HG02884 (cell line): ENCODE measurements around the gene JUP.
"Not testable (repeated sequence)": the region's sequence is repeated elsewhere in the genome, so short reads cannot be mapped to it uniquely, and the experiment has no call there.

ENCODE experiments used
- ATAC-seq: cut with Tn5 transposase; IDR thresholded peaks from one replicate; pipeline ENCODE4 v1.9.1; 2021; ENCODE audit warnings: mild to moderate bottlenecking, moderate library complexity; ENCODE audit not compliant: unreplicated experiment

Gene JUP

DNA sequence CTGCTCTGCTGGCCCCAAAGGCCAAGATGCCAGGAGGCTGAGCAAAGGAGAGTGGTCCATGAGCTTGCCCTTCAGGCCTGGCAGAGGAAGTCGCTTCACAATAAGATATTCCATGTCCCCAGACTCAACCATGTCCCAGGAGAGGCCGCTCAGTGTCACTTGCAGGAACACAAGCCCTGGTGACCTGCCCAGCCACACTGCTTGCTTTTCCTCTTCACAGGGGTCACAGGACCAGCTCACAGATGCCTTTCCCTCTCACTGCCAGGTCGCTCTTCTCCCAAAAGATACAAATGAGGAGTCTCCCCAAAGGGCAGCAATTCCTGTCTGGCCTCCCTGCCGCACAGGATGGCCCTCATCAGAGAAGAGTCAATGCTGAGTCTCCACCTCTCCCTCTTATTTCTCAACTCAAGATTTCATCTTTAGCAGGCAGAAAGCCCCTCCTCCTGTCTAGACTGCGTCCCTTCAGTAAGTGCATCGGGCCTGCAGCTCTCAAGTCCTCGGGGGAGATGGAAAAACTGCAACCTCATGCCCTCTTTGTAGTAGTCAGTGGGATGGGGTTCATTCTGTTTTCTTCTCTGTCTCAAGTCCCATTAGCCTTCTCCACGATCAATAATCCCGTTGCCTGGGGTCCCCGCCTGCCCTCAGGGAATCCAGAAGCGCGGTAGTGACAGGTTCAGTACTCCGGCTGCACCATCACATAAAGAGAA is 5.0 kb downstream of the JUP start:
- ATAC-seq, result no peak

DNA sequence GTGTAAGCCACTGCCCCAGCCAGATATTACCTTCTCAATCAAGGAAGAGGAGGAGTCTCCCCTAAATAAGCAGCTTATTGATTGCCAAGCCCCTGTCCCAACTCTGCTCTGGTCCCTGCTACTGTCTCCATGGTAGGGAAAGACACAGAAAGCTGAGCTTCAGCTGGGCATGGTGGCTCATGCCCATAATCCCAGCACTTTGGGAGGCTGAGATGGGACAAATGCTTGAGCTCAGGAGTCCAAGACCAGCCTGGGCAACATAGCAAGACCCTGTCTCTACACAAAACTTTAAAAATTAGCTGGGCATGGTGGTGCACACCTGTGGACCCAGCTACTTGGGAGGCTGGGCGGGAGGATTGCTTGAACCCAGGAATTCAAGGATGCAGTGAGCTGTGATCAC is 6.6 kb downstream of the JUP start:
- ATAC-seq, result no peak

DNA sequence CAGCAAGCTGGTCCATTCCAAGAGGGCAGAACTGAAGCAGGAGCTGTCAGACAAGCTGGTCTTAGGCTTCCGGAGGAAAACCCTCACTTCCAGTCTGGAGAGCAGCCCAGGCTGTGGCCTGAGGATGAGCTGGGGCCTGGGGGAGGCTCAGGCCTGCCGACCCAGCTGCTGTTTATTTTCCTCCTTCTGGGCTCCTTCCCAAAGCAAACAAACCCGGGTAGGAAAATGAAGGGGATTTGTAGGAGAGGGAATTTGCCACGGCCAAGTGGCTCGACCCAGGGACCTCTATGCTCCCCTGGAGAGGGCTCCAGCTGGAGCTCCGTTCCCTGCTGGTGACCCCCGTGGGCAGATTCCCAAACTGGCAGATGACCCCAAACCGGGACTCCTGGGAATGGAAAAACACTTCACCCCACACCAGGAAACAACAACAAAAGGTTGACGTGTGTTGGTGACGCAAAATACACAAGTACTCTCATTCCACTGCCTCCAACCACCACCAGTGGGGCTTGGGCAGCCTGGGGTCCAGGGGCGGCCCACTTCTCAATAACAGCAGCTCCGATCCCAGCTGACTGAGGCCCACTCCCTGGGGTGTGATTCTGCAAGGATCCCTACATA is 8.8 kb downstream of the JUP start:
- ATAC-seq, result no peak

DNA sequence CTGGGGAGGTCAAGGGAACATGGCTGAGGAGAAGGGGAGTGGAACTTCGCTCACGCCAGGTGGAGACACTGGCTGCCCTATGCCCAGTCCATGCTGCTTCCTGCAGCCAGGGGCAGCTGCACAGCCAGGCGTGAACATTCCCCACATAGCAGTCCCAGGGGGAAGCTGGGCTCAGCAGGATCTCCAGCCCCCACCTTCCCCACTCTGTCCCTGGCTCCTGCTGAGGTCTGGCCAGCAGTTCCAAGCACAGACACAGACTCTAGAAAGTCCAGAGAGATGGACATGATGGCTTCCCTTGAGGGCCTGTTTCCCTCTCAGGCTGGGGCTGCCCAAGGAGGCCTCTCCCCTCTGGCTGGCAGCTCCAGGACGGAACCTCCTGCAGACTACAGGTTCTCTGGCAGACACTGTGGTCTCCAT is 9.3 kb downstream of the JUP start:
- no peak for ATAC-seq

DNA sequence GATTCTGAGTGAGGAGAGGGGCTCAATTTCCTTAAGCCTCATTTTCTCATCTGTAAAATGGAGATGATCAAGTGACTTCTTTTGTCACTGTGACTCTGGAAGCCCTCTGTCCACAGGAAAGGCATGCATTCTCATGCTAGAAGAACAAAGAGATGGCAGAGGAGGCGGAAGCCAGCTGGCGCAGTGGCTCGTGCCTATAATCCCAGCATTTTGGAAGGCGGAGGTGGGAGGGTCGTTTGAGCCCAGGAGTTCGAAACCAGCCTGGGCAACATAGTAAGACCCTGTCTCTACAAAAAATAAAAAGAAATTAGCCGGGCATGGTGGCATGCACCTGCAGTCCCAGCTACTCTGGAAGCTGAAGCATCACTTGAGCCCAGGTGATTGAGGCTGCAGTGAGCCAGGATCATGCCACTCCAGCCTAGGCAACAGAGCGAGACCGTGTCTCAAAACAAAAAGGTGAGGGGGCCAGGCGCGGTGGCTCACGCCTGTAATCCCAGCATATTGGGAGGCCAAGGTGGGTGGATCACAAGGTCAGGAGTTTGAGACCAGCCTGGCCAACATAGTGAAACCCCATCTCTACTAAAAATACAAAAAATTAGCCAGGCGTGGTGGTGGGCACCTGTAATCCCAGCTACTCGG is 10.1 kb downstream of the JUP start:
- ATAC-seq, result not testable (repeated sequence)

DNA sequence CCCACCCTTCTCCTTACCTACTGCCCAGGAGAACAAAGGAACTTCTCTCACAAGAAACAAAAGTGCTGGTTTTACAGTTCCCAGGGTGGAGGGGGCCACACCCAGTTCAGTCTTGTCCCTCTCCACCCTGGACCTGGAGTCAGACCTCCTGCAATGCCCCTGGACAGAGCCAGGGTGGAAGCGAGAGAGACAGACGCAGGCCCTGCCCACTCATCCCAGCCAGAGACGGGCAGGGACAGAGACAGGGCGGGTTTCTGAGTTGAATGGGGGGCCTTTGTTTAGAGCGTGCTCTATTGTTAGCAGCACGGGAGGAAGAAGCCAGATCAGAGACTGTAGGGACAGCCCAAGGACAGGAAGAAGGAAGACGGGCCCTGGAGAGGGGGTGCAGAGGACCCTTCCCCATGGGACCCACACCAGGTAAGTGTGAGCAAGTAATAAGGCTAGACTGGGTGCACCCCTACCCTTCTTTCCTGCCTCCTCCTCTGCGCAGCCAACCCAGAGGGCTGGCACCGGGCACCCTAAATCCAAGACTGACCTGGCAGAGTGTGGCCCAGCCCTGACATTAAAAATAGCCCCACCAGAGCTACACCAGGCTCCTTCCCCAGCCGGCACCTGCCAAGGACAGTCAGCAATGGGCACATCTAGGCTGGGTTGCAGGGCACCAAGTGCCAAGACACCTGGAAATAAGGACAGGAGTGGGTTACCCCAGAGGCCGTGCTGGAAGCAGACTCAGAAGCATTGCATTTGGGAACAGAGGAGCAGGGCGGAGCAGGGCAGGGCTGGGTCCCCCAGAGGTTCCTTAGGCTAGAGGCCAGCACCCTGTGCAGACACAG is 10.9 kb downstream of the JUP start:
- no peak for ATAC-seq

DNA sequence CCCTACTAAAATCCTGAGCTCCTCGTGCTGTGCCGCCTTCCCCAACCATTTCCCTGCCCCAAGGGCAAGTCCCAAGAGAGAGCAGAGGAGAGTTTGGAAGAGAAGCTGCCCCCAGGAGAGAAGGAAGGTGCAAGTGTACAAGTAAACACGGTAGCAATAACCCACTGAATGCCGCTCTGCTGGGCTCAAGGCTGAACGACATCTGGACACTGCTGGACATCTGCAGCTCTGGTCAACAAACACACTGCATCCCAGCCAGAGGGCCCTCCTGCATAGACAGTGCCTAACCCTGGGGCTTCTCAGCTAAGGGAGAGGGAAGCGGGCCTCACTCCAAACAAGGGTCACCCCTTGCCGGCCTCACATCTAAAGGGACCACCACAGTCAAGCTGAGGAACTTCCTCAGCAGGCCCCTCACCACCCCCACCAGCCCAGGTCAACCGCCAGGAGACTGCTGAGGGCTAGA is 12.7 kb downstream of the JUP start:
- no peak for ATAC-seq

DNA sequence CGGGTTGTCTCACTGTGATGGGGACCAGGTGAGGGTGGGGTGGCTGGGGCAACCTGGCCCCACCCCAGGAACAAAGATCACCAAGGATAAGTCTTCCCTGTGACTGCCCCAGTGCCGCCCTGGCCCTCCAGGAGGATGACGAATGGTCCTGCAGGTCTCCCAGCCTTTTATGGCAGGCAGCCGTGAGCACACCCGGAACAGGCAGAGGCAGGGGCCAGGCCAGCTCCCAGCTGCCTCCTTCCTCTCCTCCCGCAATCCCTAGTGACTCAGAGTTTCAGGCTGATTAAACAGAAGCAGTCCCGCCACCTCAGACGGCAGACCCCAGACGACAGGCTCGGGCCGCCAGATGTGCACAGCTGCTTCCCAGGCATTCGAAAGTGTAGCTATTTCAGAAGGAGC is 13.3 kb downstream of the JUP start:
- no peak for ATAC-seq

DNA sequence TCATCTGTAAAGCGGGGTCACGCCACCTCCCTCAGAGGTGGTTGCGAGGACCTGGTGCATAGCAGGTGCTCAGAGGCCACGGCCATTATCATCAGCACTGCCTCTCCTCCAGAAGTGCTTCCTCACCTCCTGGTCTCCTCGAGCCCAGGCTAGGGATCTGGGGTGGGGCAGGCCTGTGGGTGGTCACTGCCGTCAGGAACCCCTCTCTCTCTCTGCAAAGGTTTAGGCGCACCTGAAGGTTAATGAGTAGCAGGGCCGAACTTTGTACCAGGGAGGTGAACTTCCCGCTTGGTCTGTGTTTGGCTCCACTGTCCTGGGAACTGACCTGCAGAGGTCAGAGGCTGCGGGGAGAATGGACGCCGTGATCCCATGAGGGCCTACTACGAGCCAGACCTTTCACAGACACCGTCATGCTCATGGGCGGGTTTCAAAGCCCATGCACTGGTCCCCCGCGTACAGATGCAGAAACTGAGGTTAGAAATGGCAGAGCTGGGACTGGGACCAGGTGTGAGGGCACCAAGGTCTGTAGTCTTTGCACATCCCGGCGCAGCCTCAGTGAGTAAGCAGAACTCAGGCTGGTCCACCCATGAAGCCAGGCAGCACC is 13.8 kb downstream of the JUP start:
- no peak for ATAC-seq

DNA sequence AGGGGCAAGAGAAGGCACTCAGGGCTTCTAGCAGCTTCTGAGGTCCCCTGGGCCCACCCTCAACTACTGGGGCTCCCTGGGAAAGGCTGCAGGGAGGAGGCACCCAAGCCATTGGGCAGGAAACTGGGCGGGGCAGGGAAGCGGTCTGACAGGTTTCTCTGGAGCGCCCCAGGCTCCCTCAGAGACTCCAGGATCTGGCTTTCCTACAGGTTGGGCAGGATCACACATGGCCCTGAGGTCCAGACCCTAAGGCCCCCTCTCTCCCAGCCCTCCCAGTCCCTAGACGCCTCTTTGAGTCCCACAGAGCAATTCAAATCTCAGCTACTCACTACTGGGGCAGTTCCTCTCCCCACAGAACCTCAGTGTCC is 14.3 kb downstream of the JUP start:
- ATAC-seq, result no peak

DNA sequence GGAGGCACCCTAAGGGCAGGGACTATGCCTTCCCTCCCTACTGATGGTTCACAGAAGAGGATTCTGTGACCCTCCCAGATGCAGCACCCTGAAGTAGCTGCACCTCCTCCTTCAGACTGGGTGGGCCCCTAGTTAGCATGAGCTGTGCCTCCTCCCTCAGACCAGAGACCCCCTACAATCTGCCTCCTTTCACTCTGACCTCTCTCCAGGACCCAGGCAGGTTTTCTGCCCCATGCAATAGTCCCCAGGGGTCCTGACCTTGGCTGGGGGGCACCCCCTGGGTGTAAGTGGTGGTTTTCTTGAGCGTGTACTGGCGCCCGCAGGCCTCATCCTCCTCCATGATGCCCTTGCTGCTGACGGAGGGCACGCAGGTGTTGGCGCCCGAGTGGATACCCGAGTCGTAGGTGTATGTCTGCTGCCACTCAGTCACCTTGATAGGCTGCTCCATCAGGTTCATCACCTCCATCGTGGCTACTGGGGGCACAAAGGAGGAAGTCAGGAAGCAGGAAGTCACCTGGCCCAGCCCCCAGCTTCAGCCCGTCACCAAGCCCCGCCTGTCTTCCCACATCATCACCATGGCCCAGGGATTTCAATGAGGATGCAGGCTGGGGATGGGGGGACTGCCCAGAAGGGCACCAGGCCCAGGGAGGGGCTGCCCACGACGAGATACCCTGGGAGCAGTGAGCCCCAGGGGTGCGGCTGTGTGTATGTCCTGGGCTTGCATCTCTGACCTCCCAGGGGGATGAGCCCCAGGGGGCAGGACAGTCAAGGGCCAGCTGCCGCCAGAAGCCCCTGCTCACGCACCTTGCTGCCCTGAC is 14.9 kb downstream of the JUP start:
- no peak for ATAC-seq

DNA sequence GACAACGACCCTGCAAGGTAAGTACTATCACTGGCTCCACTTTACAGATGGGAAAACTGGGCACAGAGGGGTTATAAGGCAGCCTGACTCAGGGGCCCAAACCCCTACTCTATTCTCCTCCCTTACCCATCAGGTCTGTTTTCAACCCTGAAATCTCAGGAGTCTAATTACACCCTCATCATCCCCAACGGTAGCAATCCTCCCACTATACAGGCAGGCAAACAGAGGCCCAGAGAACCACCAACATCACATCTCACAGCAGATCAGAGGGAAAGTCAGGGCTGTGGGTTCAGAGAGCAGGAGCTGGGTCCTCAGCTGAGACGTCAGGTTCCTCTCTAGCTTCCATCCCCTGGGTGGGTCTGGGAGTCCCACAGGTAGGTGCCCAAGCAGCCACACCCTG is 16.5 kb downstream of the JUP start:
- ATAC-seq, result no peak

DNA sequence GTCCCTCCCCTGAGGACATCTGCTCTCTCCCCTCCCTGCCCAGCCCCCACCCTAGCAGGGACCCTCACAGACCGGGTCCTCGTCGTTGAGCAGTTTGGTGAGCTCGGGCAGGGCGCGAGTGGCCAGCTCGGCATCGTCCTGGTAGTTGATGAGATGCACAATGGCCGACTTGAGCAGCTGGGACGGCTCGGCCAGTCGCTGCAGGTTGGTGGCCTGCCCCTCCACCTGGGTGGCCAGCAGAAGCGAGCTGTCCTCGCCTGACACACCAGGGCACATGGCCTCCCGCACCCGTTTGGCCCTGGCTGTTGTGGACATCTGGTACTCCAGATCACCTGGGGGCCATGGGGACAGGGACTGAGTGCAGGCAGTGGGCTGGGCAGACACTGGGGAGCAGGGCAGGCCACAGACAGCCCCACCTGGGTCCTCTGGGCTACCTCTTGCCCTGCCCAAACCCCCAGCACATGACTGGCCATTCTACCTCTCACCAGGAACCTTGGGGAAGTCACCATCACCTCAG is 17.1 kb downstream of the JUP start:
- no peak for ATAC-seq

DNA sequence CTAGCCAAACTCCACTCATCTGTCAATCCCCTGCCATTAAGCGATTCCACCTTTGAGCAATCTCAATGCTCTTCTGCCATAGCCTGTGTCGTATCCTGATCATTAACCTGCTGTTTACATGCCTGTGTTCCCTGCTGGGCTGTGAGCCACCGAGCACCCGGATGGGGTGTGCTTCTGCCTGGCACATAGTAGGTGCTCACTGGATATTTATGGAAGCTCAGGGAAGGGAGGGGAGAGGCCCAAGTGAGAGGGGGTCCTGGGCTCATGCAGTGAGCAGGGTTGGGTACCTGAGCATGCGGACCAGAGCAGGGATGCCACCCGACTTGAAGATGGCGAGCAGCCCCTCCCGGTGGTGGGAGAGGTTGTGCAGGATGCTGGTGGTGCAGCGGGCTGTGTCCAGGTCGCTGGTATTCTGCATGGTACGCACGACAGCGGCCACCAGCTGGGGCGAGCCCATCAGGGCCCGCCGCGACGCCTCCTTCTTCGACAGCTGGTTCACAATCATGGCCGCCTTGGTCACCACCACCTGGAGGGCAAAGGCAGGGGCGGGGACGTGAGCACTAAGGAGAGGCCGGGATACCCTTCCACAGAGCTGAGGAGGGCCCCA is 17.7 kb downstream of the JUP start:
- no peak for ATAC-seq

DNA sequence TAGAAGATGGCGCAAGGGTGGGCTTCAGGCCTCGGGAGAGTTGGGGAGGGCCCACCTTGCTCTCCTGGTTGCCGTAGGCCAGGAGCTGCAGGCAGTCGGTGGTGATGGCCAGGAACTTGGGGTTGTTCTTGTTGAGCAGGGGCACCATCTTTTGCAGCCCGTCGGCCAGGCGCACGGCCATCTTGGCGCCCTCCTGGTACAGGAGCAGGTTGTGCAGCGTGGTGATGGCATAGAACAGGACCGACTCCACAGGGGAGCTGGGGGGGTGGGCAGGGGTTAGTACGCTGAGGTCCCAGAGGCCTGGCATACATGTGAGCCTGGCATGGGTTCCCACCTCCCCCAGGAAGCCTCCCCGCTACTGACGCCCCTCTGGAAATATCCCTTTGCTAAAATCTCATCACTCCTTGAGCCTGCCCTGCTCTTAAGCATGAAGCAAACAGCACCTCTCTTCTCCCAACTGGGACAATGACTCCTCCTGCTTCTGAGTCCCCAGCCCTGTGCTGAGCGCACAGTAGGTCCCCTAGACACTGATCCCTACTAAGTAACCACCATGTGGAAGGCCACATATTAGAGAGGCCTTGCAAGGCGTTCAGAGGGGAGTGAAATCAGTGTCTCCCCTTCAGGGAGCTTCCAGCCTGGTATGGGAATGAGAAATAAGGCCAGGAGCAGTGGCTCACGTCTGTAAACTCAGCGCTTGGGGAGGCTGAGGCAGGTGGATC is 19.0 kb downstream of the JUP start:
- no peak for ATAC-seq

DNA sequence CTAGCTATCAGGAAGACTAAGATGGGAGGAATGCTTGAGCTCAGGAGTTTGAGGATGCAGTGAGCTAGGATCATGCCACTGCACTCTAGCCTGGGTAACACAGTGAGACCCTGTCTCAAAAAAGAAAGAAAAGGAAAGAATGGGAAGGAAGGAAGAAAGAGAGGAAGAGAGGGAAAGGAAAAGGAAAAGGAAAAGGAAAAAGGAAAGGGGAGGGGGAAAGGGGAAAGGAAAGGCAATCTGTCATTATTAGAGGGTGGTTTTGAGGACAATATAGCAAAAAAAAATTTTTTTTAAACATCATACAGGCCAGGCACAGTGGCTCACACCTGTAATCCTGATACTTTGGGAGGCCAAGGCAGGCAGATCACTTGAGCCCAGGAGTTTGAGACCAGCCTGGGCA is 20.4 kb downstream of the JUP start:
- no peak for ATAC-seq

DNA sequence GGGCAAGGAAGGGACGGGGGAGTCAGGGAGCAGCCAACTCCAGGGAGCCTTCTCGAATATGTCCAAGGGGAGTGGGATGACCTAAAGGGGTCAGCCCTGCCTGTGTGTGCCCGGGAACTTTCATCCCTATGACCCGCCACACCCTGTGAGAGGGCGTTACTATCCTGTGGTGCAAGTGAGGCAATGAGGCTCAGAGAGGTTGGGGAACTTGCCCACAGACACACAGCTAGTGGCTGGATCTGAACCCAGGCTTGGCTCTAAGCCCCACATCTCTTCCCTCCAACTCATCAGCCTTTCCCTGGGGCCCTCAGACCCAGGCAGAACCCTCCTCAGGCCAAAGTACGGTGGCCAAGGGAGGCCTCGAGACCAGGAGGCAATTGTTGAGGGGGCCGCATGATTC is 23.2 kb downstream of the JUP start:
- ATAC-seq, result no peak

DNA sequence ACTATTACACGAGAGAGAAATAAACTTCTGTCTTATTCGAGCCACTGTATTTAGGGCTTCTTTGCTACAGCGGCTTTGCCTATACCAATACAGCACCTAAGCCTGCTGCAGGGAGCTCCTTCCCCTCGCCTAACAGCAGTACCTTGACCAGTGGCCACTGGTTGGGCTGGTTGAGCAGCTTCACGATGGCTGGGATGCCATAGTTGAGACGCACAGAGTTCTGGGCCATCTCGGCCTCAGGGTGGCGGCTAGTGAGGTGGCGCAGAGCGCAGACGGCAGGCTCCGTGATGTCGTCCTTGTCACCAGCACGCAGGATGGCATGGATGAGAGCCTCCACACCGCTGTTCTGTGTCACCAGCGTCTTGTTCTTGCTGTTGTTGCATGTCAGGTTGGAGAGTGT is 23.7 kb downstream of the JUP start:
- ATAC-seq, result no peak

DNA sequence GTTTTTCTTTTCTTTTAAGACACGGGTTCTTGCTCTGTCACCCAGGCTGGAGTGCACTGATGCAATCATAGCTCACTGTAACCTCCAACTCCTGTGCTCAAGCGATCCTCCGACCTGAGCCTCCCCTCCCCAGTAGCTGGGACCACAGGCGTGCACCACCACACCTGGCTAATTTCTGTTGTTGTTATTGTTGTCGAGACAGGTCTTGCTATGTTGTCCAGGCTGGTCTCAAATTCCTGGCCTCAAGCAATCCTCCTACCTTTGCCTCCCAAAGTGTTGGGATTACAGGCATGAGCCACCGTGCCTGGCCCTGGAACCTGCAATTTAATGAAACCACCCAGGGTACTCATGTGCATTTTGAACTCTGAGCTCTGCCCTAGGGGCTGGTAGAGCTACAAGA is 24.1 kb downstream of the JUP start:
- ATAC-seq, result no peak
